Mesendoderm (in vitro differentiated cells): ENCODE measurements around the gene PRSS16. TPM values are rescaled to one million over a fixed set of nuclear protein-coding genes. Genes with fewer than 3 reads are reported as not detected.

Experiments used
- DNase-seq: peaks from one replicate; pipeline ENCODE4 v3.0.0; 2013
- H2AK5ac ChIP-seq: 2 replicates; pipeline ENCODE4 v1.6.1; 2013; ENCODE audit warnings: low read length, inconsistent platforms
- H2BK120ac ChIP-seq: 2 replicates; pipeline ENCODE4 v1.6.1; 2013; ENCODE audit warnings: low read depth, mild to moderate bottlenecking, low read length, moderate library complexity, mixed read lengths
- H2BK15ac ChIP-seq: replicated peaks from 2 replicates; pipeline ENCODE4 v1.6.1; 2013; ENCODE audit warnings: low read depth, mild to moderate bottlenecking, moderate library complexity
- H2BK5ac ChIP-seq: 2 replicates; pipeline ENCODE4 v1.6.1; 2013; ENCODE audit warnings: low read length, inconsistent platforms
- H3K18ac ChIP-seq: 2 replicates; pipeline ENCODE4 v1.6.1; 2013; ENCODE audit warnings: mild to moderate bottlenecking, low read length, mixed read lengths
- H3K23ac ChIP-seq: one replicate; pipeline ENCODE4 v1.6.1; 2013; ENCODE audit warnings: low read length
- H3K27ac ChIP-seq: 2 replicates; pipeline ENCODE4 v1.5.1; 2013; ENCODE audit warnings: low read depth, mild to moderate bottlenecking, inconsistent platforms, low read length, moderate library complexity
- H3K27me3 ChIP-seq: 2 replicates; pipeline ENCODE4 v1.6.1; 2013; ENCODE audit warnings: low read length, control low read depth, mild to moderate bottlenecking, inconsistent platforms; ENCODE audit not compliant: insufficient read depth, poor library complexity
- H3K36me3 ChIP-seq: 2 replicates; pipeline ENCODE4 v1.6.1; 2013; ENCODE audit warnings: low read length, inconsistent platforms; ENCODE audit not compliant: control insufficient read depth, insufficient read depth
- H3K4ac ChIP-seq: one replicate; pipeline ENCODE4 v1.6.1; 2013; ENCODE audit warnings: low read depth, mild to moderate bottlenecking, low read length, moderate library complexity
- H3K4me1 ChIP-seq: 2 replicates; pipeline ENCODE4 v1.6.1; 2013; ENCODE audit warnings: low read depth, low read length, inconsistent platforms; ENCODE audit not compliant: control insufficient read depth
- H3K4me2 ChIP-seq: 2 replicates; pipeline ENCODE4 v1.6.1; 2013; ENCODE audit warnings: low read length
- H3K4me3 ChIP-seq: 2 replicates; pipeline ENCODE4 v1.5.1; 2013; ENCODE audit warnings: mild to moderate bottlenecking, low read length
- H3K56ac ChIP-seq: one replicate; pipeline ENCODE4 v1.6.1; 2013; ENCODE audit warnings: low read length
- H3K79me1 ChIP-seq: 2 replicates; pipeline ENCODE4 v1.6.1; 2013; ENCODE audit warnings: low read length, inconsistent platforms
- H3K79me2 ChIP-seq: 2 replicates; pipeline ENCODE4 v1.6.1; 2013; ENCODE audit warnings: mild to moderate bottlenecking, low read length; ENCODE audit not compliant: control insufficient read depth, insufficient read depth
- H3K9ac ChIP-seq: 2 replicates; pipeline ENCODE4 v1.6.1; 2013; ENCODE audit warnings: low read length, inconsistent platforms
- H4K5ac ChIP-seq: one replicate; pipeline ENCODE4 v1.6.1; 2013; ENCODE audit warnings: low read length
- H4K8ac ChIP-seq: one replicate; pipeline ENCODE4 v1.6.1; 2013; ENCODE audit warnings: low read depth, mild to moderate bottlenecking, control low read depth, low read length, moderate library complexity
- WGBS: extraction: QIAGEN DNeasy Blood & Tissue Kit; methylation state at CpG from one replicate; pipeline ENCODE4 v1.1.7; 2013; ENCODE audit warnings: low lambda C conversion rate, missing lambda C conversion rate; ENCODE audit not compliant: insufficient coverage; ENCODE audit errors: extremely low coverage; 5-methylcytosine and 5-hydroxymethylcytosine counted together
- polyA plus RNA-seq, 2 experiments: library from polyadenylated mRNA; stranded (reverse); fragments of 200-250 nt; gene quantifications; one replicate each; pipeline ENCODE4 v1.2.3, GENCODE V29; 2013

Gene PRSS16, protein sequence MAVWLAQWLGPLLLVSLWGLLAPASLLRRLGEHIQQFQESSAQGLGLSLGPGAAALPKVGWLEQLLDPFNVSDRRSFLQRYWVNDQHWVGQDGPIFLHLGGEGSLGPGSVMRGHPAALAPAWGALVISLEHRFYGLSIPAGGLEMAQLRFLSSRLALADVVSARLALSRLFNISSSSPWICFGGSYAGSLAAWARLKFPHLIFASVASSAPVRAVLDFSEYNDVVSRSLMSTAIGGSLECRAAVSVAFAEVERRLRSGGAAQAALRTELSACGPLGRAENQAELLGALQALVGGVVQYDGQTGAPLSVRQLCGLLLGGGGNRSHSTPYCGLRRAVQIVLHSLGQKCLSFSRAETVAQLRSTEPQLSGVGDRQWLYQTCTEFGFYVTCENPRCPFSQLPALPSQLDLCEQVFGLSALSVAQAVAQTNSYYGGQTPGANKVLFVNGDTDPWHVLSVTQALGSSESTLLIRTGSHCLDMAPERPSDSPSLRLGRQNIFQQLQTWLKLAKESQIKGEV
- 8.8 TPM for polyA plus RNA-seq (2013, experiment 1 of 2)
- 9.5 TPM for polyA plus RNA-seq (2013, experiment 2 of 2)

DNA sequence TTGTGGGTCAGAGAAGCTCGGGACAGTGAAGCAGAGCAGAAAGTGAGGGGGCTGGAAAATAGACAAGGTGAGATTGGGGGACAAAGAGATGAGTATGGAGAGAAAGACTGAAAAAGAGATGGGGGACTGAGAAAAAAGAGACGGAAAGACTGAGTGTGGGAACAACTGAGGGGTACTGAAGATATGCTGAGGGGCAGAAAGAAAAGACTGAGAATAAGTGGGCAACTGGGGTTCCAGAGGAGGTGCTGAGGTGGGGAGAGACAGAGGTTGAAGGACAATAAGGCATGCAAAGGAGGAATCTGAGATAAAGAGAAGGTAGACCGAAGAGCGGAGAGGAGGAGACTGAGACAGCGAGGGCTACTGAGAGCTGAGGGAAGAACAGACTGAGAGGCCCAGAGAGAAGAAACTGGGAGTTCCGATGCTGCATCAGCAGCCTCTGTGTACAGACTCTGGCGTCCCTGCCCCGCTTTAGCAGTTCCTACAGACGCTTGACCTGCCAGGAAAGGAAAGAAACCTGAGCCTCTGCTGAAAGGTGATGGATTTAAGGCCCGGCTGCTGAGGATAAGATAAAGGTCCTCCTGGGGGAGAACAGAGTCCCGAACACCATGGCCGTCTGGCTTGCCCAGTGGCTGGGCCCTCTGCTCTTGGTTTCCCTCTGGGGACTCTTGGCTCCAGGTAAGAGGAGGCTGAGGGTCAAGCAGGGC, at the start of gene PRSS16:
PRSS16 (plus strand) TSS at position 569 of the 704 bp plus-strand sequence; CDS start at position 606, 37 bp downstream.
- H3K23ac ChIP-seq: no peak within 1 kb of the TSS
- no peaks in the 10 kb centered on the region for H3K79me2 ChIP-seq
- no peak within 1 kb of the TSS for H4K5ac ChIP-seq
- H2BK5ac ChIP-seq: no peak within 1 kb of the TSS
- H3K4ac ChIP-seq: no peak within 1 kb of the TSS
- no peak within 1 kb of the TSS for H3K4me3 ChIP-seq
- DNase-seq: no peak
- H3K4me2 ChIP-seq: no peak within 1 kb of the TSS
- no peak within 1 kb of the TSS for H2BK15ac ChIP-seq
- no peak within 1 kb of the TSS for H3K56ac ChIP-seq
- no peak within 1 kb of the TSS for H4K8ac ChIP-seq
- WGBS: no CpG with 5 or more reads among the region's 12 CpGs
- no peaks in the 10 kb centered on the region for H3K79me1 ChIP-seq
- no peaks in the 10 kb centered on the region for H3K36me3 ChIP-seq
- no peak within 1 kb of the TSS for H3K18ac ChIP-seq
- H3K27me3 ChIP-seq: no peaks in the 10 kb centered on the region
- H2BK120ac ChIP-seq: no peak within 1 kb of the TSS
- H3K27ac ChIP-seq: no peak within 1 kb of the TSS
- H3K4me1 ChIP-seq: no peaks in the 10 kb centered on the region
- no peak within 1 kb of the TSS for H2AK5ac ChIP-seq
- no peak within 1 kb of the TSS for H3K9ac ChIP-seq

DNA sequence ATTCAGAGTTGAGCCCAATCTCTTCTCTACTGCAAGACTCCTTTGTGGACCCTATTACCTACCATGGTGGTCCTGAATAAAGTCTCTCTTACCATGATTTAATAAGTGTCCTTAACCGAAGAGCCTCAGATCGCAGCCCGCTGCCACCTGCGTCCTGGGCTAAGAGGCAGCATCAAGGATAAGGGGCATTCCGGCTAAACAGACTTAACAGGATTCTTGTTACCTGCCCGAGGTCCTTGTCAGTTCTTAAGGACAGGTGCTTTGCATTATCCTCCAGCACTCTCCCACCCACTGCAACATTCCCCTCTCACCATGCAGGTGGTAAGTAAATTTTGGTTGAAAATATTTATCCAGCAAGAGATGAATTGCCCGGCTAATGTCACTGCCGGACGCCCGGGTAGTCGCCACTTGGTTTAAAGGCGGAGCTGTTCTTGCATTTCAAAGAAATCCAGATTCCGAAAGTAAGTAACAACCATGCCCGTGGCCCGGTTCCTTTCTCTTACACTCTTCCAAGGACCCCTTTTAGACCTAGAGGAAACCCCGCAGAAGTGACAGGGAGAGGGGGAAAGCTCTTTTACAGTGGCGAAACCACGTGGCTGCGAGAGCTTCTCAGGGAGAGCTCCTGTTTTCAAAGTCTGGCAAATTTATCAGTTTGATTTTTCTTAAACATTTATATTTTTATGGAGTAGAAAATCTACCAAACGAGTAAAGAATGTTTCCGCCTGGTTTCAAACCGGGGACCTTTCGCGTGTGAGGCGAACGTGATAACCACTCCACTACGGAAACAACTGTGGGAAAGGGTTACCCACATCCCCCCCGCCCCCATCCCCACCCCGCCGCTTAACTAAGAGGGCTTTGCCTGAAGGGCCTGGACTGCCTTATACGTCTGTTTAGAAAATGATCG, 41.9 kb upstream of the PRSS16 start:
- no CpG with 5 or more reads among the region's 32 CpGs for WGBS
- peak overlapping the region; percentile 41 for H3K4me2 ChIP-seq
- H3K79me1 ChIP-seq: no peaks in the 10 kb centered on the region
- H3K56ac ChIP-seq: peak overlapping the region; percentile 40
- H3K36me3 ChIP-seq: no peaks in the 10 kb centered on the region
- H3K23ac ChIP-seq: no peak overlapping the region
- DNase-seq: peak; percentile 93
- no peak overlapping the region for H2BK120ac ChIP-seq
- H3K27me3 ChIP-seq: no peaks in the 10 kb centered on the region
- no peaks in the 10 kb centered on the region for H3K79me2 ChIP-seq
- H3K27ac ChIP-seq: no peak overlapping the region
- no peak overlapping the region for H2BK15ac ChIP-seq
- no peaks in the 10 kb centered on the region for H3K4me1 ChIP-seq
- H3K4ac ChIP-seq: no peak overlapping the region
- peak overlapping the region; percentile 36 for H3K9ac ChIP-seq
- H4K5ac ChIP-seq: no peak overlapping the region
- peak overlapping the region; percentile 60 for H3K18ac ChIP-seq
- no peak overlapping the region for H2BK5ac ChIP-seq
- no peak overlapping the region for H2AK5ac ChIP-seq
- H4K8ac ChIP-seq: no peak overlapping the region
- H3K4me3 ChIP-seq: peak overlapping the region; percentile 5

DNA sequence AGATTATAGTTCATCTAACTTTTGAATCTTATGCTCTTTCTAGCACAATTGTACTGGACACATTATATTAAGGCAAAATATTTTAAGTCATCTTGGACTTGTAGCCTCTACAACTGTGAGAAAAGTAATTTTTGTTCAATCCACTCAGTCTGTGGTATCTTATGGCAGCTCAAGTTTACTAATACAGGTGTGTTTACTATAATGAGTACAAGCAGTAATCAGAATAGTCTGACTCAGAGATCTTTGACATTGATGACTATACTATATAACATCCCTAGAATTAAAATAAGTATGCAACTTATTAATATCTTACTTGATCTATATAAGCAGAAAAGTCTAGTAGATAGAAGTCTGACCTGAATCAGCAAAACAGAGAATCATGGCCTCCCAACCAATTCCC, 40.7 kb upstream of the PRSS16 start:
- Histone ChIP-seq H3K79me1 (no peaks in the 10 kb centered on the region), H2BK5ac (no peak overlapping the region), H3K27me3 (no peaks in the 10 kb centered on the region), H3K4me1 (no peaks in the 10 kb centered on the region), H3K4me2 (no peak overlapping the region), H2AK5ac (no peak overlapping the region), H3K36me3 (no peaks in the 10 kb centered on the region), H3K56ac (no peak overlapping the region), H3K79me2 (no peaks in the 10 kb centered on the region), H3K23ac (no peak overlapping the region), H3K27ac (no peak overlapping the region), H3K4ac (no peak overlapping the region), H4K8ac (no peak overlapping the region), H3K18ac (no peak overlapping the region), H3K9ac (no peak overlapping the region), H3K4me3 (no peak overlapping the region), H2BK15ac (no peak overlapping the region), H2BK120ac (no peak overlapping the region), H4K5ac (no peak overlapping the region)
- DNase-seq: no peak

DNA sequence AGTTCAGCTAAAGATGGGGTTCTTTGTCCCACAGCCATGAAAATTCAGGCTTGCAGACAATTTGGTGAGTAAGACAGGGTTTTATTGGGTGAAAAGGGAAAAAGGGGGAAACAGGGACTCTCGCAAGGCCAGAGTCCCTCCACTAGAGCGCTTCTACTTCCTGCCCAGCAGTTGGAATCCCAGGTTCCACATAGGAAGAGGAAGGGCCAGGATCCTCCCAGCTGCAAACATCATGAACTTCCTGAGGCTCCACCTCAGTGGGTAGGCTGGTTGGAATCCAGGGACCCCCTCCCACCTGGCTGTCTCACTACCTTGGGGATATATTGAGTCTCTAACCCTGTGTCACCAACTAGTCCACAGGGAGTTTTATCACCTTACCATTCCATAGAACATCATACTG, 39.5 kb upstream of the PRSS16 start:
- no peak overlapping the region for H4K5ac ChIP-seq
- H3K9ac ChIP-seq: no peak overlapping the region
- no peaks in the 10 kb centered on the region for H3K79me1 ChIP-seq
- H3K4me1 ChIP-seq: no peaks in the 10 kb centered on the region
- no CpG with 5 or more reads among the region's 2 CpGs for WGBS
- no peak overlapping the region for H3K18ac ChIP-seq
- H3K79me2 ChIP-seq: no peaks in the 10 kb centered on the region
- no peak overlapping the region for H2BK120ac ChIP-seq
- H2BK5ac ChIP-seq: no peak overlapping the region
- no peak overlapping the region for H2BK15ac ChIP-seq
- no peaks in the 10 kb centered on the region for H3K36me3 ChIP-seq
- peak overlapping the region; percentile 43 for H3K56ac ChIP-seq
- DNase-seq: peak; percentile 78
- H3K4ac ChIP-seq: no peak overlapping the region
- H4K8ac ChIP-seq: no peak overlapping the region
- no peak overlapping the region for H3K4me2 ChIP-seq
- no peak overlapping the region for H3K27ac ChIP-seq
- no peak overlapping the region for H2AK5ac ChIP-seq
- no peak overlapping the region for H3K4me3 ChIP-seq
- no peak overlapping the region for H3K23ac ChIP-seq
- no peaks in the 10 kb centered on the region for H3K27me3 ChIP-seq

DNA sequence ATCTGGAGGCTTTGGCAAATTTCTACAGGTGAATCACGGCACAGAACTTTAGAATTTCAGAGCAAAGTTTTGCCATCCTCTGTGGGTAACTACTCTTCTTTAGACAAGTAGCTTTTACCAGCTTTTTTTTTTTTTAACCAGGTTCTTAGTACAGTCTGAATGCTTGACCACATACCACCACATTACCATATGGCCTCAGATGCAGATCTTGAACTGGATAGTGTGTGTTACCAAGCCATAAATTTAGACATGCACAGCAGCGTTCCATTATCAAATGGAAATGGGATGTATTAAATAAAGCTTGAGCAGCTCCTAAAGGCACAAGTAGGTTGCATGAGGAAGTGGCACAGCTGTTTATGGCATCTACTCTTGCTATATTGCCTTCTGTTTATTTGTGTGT, 38.3 kb upstream of the PRSS16 start:
- no peak overlapping the region for H4K5ac ChIP-seq
- H3K79me2 ChIP-seq: no peaks in the 10 kb centered on the region
- no peaks in the 10 kb centered on the region for H3K79me1 ChIP-seq
- peak overlapping the region; percentile 45 for H2BK120ac ChIP-seq
- DNase-seq: no peak
- no peak overlapping the region for H3K4ac ChIP-seq
- no peak overlapping the region for H3K4me3 ChIP-seq
- H3K23ac ChIP-seq: no peak overlapping the region
- no peaks in the 10 kb centered on the region for H3K4me1 ChIP-seq
- no peak overlapping the region for H2BK15ac ChIP-seq
- peak overlapping the region; percentile 55 for H3K9ac ChIP-seq
- H3K4me2 ChIP-seq: no peak overlapping the region
- no CpG with 5 or more reads among the region's 2 CpGs for WGBS
- no peak overlapping the region for H2BK5ac ChIP-seq
- no peaks in the 10 kb centered on the region for H3K27me3 ChIP-seq
- H3K27ac ChIP-seq: no peak overlapping the region
- H3K18ac ChIP-seq: no peak overlapping the region
- H3K36me3 ChIP-seq: no peaks in the 10 kb centered on the region
- H3K56ac ChIP-seq: peak overlapping the region; percentile 68
- H4K8ac ChIP-seq: no peak overlapping the region
- no peak overlapping the region for H2AK5ac ChIP-seq
